GM12878 (cell line): ENCODE measurements around the gene SIRT3. TPM values are rescaled to one million over a fixed set of nuclear protein-coding genes. Genes with fewer than 3 reads are reported as not detected.

Experiments used
- ATAC-seq: fragments of 200-7000 bp; cut with Tn5 transposase; 3 replicates; pipeline ENCODE4 v1.9.1; 2020; ENCODE audit warnings: mild to moderate bottlenecking, moderate library complexity
- BruUV-seq: library from RNA; stranded (reverse); fragments of 400-500 nt; replicated peaks from 2 replicates; lab custom pipeline; 2021; lab: Mats Ljungman, UMichigan
- CTCF ChIA-PET: fragments of 300-600 bp; sonication (Branson Sonifier 250); formaldehyde crosslinking; extraction: SDS; loops from one replicate; lab custom pipeline; 2021; ENCODE audit warnings: inconsistent platforms; lab: Yijun Ruan, JAX
- POLR2A ChIA-PET: fragments of 350-600 bp; formaldehyde crosslinking; extraction: SDS; loops from one replicate; lab custom pipeline; 2021; ENCODE audit warnings: inconsistent platforms; lab: Charles Lee
- RAD21 ChIA-PET: fragments of 300-600 bp; sonication (Branson Sonifier 250); formaldehyde crosslinking; loops from one replicate; lab custom pipeline; 2023; ENCODE audit warnings: antibody characterized with exemption; ENCODE audit not compliant: unreplicated experiment; lab: Charles Lee
- SMC1A ChIA-PET: fragments of 300-600 bp; sonication (Branson Sonifier 250); formaldehyde crosslinking; loops from one replicate; lab custom pipeline; 2023; ENCODE audit not compliant: unreplicated experiment, uncharacterized antibody; lab: Charles Lee
- DNase-seq: peaks from one replicate; pipeline ENCODE4 v3.0.0-alpha.2; 2011; ENCODE audit warnings: low read depth, low spot score
- FAIRE-seq: peaks from 3 replicates; lab custom pipeline; 2011; peaks lifted over from hg19 to GRCh38; lab: Jason Lieb, UNC
- H2AFZ ChIP-seq: 2 replicates; pipeline ENCODE4 v1.6.0; 2011; ENCODE audit warnings: low read depth, low read length, control low read depth; ENCODE audit not compliant: control insufficient read depth
- H3K27ac ChIP-seq: 2 replicates; pipeline ENCODE4 v1.5.1; 2011; ENCODE audit warnings: control low read depth; ENCODE audit not compliant: control insufficient read depth, insufficient read depth
- H3K27me3 ChIP-seq, 2 experiments: replicated peaks in 1 of 2; 2 replicates each; pipeline versions ENCODE4 v1.6.0 to v1.6.1; 2011; ENCODE audit warnings: low read length in 1 of 2; ENCODE audit not compliant: control insufficient read depth in 2 of 2, insufficient read depth in 2 of 2
- H3K36me3 ChIP-seq, 2 experiments: 2 replicates each; pipeline ENCODE4 v1.5.1; 2011; ENCODE audit warnings: low read length in 1 of 2; ENCODE audit not compliant: control insufficient read depth in 2 of 2, insufficient read depth in 2 of 2
- H3K4me1 ChIP-seq: 2 replicates; pipeline ENCODE4 v1.6.1; 2011; ENCODE audit warnings: mild to moderate bottlenecking, low read length, moderate library complexity, mixed read lengths; ENCODE audit not compliant: control insufficient read depth, insufficient read depth
- H3K4me2 ChIP-seq: 2 replicates; pipeline ENCODE4 v1.6.0; 2011; ENCODE audit warnings: control low read depth; ENCODE audit not compliant: control insufficient read depth, insufficient read depth
- H3K4me3 ChIP-seq: fragments of 200-600 bp; sonication (generic); 2 replicates; pipeline ENCODE4 v1.5.1; 2016
- H3K79me2 ChIP-seq: 2 replicates; pipeline ENCODE4 v1.6.0; 2011; ENCODE audit warnings: low read length; ENCODE audit not compliant: control insufficient read depth, insufficient read depth
- H3K9ac ChIP-seq: 2 replicates; pipeline ENCODE4 v1.8.0; 2011; ENCODE audit warnings: low read length, control low read depth, mixed read lengths; ENCODE audit not compliant: control insufficient read depth, insufficient read depth
- H3K9me3 ChIP-seq: replicated peaks from 3 replicates; pipeline ENCODE4 v1.5.1; 2011; ENCODE audit warnings: mild to moderate bottlenecking, low read length; ENCODE audit not compliant: control insufficient read depth, insufficient read depth
- H4K20me1 ChIP-seq: 2 replicates; pipeline ENCODE4 v1.6.0; 2011; ENCODE audit not compliant: control insufficient read depth, insufficient read depth
- BCL11A ChIP-seq: IDR thresholded peaks from 2 replicates; pipeline ENCODE4 v1.6.1; 2011; ENCODE audit warnings: low read depth, low read length
- BCL3 ChIP-seq: IDR thresholded peaks from 2 replicates; pipeline ENCODE4 v1.6.1; 2011; ENCODE audit warnings: borderline replicate concordance, low read depth, mild to moderate bottlenecking, moderate library complexity, low read length; ENCODE audit not compliant: insufficient read depth, poor library complexity, severe bottlenecking
- CEBPZ ChIP-seq: fragments of 150-350 bp; IDR thresholded peaks from 2 replicates; pipeline ENCODE4 v1.6.1; 2016; ENCODE audit warnings: low read depth, low read length
- DPF2 ChIP-seq: fragments of 450-650 bp; IDR thresholded peaks from 2 replicates; pipeline ENCODE4 v1.6.1; 2017; ENCODE audit warnings: mild to moderate bottlenecking
- FOXM1 ChIP-seq: IDR thresholded peaks from 2 replicates; pipeline ENCODE4 v1.6.1; 2012; ENCODE audit warnings: low read depth, mild to moderate bottlenecking, inconsistent platforms, low read length, moderate library complexity
- IKZF2 ChIP-seq, 2 experiments: fragments of 450-650 bp; IDR thresholded peaks; 2 replicates each; pipeline ENCODE4 v1.6.1; 2017; ENCODE audit warnings: mild to moderate bottlenecking in 2 of 2, moderate library complexity in 2 of 2
- MEF2B ChIP-seq: fragments of 450-650 bp; IDR thresholded peaks from 2 replicates; pipeline ENCODE4 v1.6.1; 2018; ENCODE audit warnings: mild to moderate bottlenecking, moderate library complexity; ENCODE audit not compliant: partially characterized antibody, poor library complexity, severe bottlenecking
- MTA2 ChIP-seq: fragments of 450-650 bp; IDR thresholded peaks from 2 replicates; pipeline ENCODE4 v1.6.1; 2016; ENCODE audit warnings: low read depth, mild to moderate bottlenecking, moderate library complexity
- MXI1 ChIP-seq: fragments of 150-350 bp; IDR thresholded peaks from 2 replicates; pipeline ENCODE4 v1.6.1; 2011; ENCODE audit warnings: low read depth, mild to moderate bottlenecking, inconsistent platforms, low read length, improper control_type of control experiment
- NBN ChIP-seq: fragments of 450-650 bp; IDR thresholded peaks from 2 replicates; pipeline ENCODE4 v1.6.1; 2016
- NFYA ChIP-seq: IDR thresholded peaks from 2 replicates; pipeline ENCODE4 v1.6.1; 2011; ENCODE audit warnings: low read depth, mild to moderate bottlenecking, low read length, improper control_type of control experiment, borderline replicate concordance
- NKRF ChIP-seq: fragments of 450-650 bp; conservative IDR thresholded peaks from 2 replicates; pipeline ENCODE4 v1.6.1; 2017; ENCODE audit warnings: mild to moderate bottlenecking, moderate library complexity
- PAX5 ChIP-seq: IDR thresholded peaks from 2 replicates; pipeline ENCODE4 v1.6.1; 2011; ENCODE audit warnings: low read depth, low read length, borderline replicate concordance
- SP1 ChIP-seq: IDR thresholded peaks from one replicate; pipeline ENCODE4 v1.6.1; 2011; ENCODE audit warnings: low read depth, low read length
- SPI1 ChIP-seq: IDR thresholded peaks from 2 replicates; pipeline ENCODE4 v1.6.1; 2011; ENCODE audit warnings: low read depth, mild to moderate bottlenecking, low read length, moderate library complexity, borderline replicate concordance; ENCODE audit not compliant: insufficient read depth
- ZNF274 ChIP-seq: IDR thresholded peaks from one replicate; pipeline ENCODE4 v1.8.0; 2011; ENCODE audit not compliant: insufficient read length, insufficient read depth
- WGBS: methylation state at CpG from one replicate; pipeline ENCODE4 v1.1.6; 2016; ENCODE audit warnings: low lambda C conversion rate; ENCODE audit not compliant: insufficient replicate concordance, insufficient coverage; ENCODE audit errors: missing lambda C conversion rate; 5-methylcytosine and 5-hydroxymethylcytosine counted together
- in situ Hi-C: fragments of 300-500 bp; cut with MboI; formaldehyde crosslinking; loops from 9 replicates; pipeline ENCODE4 v1.14.3; 2018; ENCODE audit warnings: mixed read lengths
- intact Hi-C: fragments of 100-400 bp; cut with micrococcal nuclease; formaldehyde crosslinking; loops from one replicate; pipeline ENCODE4 v1.14.2; 2022; ENCODE audit not compliant: unreplicated experiment
- polyA plus RNA-seq, 11 experiments: library from polyadenylated mRNA; depleted of rRNA in 4 of 11; unstranded in 6 of 11; stranded (reverse) in 5 of 11; fragments of >200 nt; fragmentation: Nextera tagmentation in 4 of 11; fragmentation: Illumina TruSeq in 1 of 11; extraction: Ambion mirVana in 4 of 11; extraction: Trizol in 1 of 11; gene quantifications; 1 replicate in 1 of 11; 2 replicates in 10 of 11; pipeline versions ENCODE4 v1.2.1 to v1.2.3, GENCODE V29; 2011 to 2016; ENCODE audit warnings: inconsistent platforms in 2 of 11, missing spikeins in 2 of 11, low read depth in 1 of 11
- total RNA-seq, 4 experiments: library from RNA; depleted of rRNA in 3 of 4; stranded (reverse); fragments of >200 nt in 3 of 4; fragmentation: Illumina TruSeq in 1 of 4; extraction: Trizol in 1 of 4; gene quantifications; 2 replicates each; pipeline versions ENCODE4 v1.2.1 to v1.2.3, GENCODE V29; 2013 to 2021

SIRT3 gene
- total and polyA plus RNA-seq, 10 of the 15 experiments (the other 5 are each of a cell fraction or from before 2014, with no cell fraction given): 0.90 to 23.2 (median 12.6) TPM

- ATAC-seq (peak; percentile 78), FAIRE-seq (peak; percentile 18), DNase-seq (no peak)
- Histone ChIP-seq H2AFZ (peak overlapping the region; percentile 10; the same call in 1 of the 2 replicates), H3K4me3 (no peak overlapping the region), H3K36me3 (peaks cover 0 to 10% of the 10 kb centered on the region in 2 experiments; a peak in 3 of 4 replicates), H3K4me2 (peak overlapping the region; percentile 54), H3K9me3 (peaks cover 2% of the 10 kb centered on the region; the same call in 2 of the 3 replicates), H3K27ac (0 out of 2 replicates have a peak overlapping the region, but pooled peaks have one; percentile 12), H3K9ac (no peak overlapping the region), H4K20me1 (no peaks in the 10 kb centered on the region), H3K4me1 (peaks cover 13% of the 10 kb centered on the region), H3K79me2 (no peaks in the 10 kb centered on the region), H3K27me3 (no peaks in the 10 kb centered on the region)
- WGBS: 29% methylated on average over 13 of the region's 14 CpGs
- intact Hi-C loops: no loop called here
- CTCF ChIA-PET: interaction anchor here (0.7 to 1.8 kb wide), 6 partner anchors 9 to 53 kb away, joined by 3 to 6 read pairs (median 4); partner anchors contain the start of genes BET1L, PSMD13, RIC8A and SIRT3
- in situ Hi-C loops: no loop called here
- RAD21 ChIA-PET: interaction anchor here (0.7 to 1.3 kb wide), 3 partner anchors 8 to 73 kb away, joined by 3 to 4 read pairs (median 3); no protein-coding TSS in a partner anchor
- POLR2A ChIA-PET: interaction anchor here (0.5 to 1.3 kb wide), 5 partner anchors 9 to 518 kb away, joined by 3 read pairs; no protein-coding TSS in a partner anchor
- no TSS peak for BruUV-seq
- SMC1A ChIA-PET: interaction anchor here (1.0 to 1.1 kb wide), 3 partner anchors 10 to 105 kb away, joined by 3 to 4 read pairs (median 3); no protein-coding TSS in a partner anchor
- TF ChIP-seq MEF2B (peak; percentile 26), BCL3 (no peak), FOXM1 (no peak), MTA2 (peak; percentile 66), PAX5 (peak; percentile 34; the same call in 1 of the 2 replicates), SPI1 (peak; percentile 94), BCL11A (peak; percentile 54; the same call in 1 of the 2 replicates), DPF2 (peak; percentile 80), ZNF274 (no peak), SP1 (peak; percentile 32), NKRF (no peak), IKZF2 (IDR thresholded peaks at IDR 0.05) (peak; percentile 87), NBN (peak; percentile 65; the same call in 1 of the 2 replicates), CEBPZ (no peak), NFYA (no peak), MXI1 (no peak)
These were observed 21.0 kb upstream of the SIRT3 start for GRCh38 chr11:256952-257737.
